HG02973 (cell line): ENCODE data around the gene GATA5.

Experiments
- ATAC-seq: cut with Tn5 transposase; IDR thresholded peaks from one replicate; pipeline ENCODE4 v1.9.1; 2021; ENCODE audit warnings: moderate library complexity; ENCODE audit not compliant: unreplicated experiment

Gene GATA5

DNA sequence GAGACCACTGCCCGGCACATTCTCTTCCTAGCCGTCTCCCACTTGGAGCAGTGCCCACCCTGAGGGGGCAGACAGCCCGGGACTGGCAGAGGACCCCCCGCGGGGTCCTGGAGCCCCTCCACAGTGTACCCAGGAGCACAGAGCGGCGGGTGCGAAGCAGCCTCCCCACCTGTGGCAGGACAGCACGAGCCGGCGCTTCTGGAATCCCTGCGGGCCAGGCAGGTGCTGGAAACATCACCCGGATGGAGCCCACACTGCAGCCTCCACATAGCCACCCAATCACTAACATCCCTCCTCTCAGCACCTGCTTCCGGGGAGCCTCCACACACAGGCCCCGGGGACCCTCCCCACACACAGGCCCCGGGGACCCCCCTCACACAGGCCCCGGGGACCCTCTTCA is 18.7 kb downstream of the GATA5 start:
- no peak for ATAC-seq

DNA sequence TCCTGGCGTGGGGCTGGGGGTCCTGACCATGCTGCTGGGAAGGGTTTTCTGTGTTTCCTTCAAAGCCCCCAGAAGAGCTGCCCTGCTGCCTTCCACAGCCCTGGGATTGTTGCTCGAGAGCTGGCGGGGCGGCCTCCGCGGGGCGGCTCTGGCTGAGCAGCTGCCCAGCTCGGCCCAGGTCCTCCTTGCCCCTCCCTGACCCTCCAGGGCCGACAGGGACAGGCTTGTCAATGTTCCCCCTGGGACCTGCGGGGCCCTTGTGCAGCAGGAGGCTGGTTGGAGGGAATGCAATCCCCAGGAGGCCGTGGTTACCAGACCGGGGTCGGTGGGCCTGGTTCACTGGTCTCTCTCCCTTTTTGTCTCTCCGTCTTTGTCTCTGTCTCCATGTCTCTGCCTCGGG is 19.9 kb downstream of the GATA5 start:
- ATAC-seq: no peak

DNA sequence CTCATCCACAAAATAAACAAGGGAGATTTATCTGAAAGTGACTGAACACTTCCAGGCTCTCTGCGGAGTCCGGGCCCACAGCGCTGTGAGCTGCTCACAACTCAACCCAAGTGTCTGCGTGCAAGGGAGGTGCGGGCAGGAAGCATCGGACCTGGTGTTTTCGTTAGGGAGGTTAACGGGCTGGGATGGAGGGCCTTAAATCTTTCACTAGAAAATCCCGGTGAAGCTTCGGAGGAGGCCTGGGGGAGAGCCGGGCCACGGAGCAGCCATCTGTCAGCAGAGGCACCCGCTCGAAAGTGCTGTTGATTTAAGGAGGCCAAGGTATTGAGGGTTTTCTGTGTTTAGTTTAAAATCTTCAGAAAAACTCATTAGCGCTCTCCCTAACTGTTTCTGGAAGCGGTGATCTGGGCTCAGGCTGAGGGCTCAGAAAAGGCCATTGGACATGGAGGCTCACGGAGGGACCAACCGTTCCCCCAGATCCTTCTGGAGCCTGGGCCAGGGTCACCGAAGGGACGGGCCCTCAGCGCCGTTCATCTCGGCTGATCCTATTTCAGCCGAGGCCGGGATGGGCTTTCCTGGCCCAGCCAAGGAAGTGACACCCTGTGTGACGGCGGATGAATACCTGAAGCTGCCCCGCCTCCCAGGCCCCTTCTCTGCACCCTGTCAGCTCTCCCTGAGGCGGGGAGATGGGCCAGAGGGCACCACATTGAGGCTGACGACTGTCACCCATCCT is 20.7 kb downstream of the GATA5 start:
- ATAC-seq: no peak

DNA sequence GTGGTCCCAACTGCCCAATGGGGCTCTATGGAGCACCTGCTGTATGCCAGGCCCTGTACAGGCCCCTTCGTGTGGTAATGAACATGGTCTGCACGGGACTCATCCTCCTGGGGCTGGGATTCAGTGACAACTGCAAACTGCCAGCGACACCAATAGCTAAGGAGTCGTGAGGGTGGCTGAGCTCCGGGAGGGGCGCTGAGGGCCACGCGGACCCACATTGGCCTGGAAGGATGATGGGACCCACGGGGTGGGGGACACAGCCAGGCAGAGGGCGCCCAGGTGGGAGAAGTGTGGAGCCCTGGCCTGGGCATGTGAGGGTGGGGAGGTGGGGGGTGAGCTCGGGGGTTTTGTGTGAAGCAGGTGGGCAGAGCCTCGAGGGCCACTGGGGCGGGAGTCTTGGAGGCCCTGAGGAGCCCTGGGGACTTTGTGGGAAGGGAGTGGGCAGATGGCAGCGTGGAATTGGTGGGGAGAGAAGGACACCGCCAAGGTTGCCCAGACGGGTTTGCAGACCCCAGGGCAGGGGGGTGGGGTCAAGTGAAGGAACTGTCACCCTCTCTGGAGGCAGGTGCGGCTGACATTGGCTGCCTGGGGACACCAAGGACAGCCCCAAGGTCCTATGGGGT is 22.5 kb downstream of the GATA5 start:
- ATAC-seq: no peak

DNA sequence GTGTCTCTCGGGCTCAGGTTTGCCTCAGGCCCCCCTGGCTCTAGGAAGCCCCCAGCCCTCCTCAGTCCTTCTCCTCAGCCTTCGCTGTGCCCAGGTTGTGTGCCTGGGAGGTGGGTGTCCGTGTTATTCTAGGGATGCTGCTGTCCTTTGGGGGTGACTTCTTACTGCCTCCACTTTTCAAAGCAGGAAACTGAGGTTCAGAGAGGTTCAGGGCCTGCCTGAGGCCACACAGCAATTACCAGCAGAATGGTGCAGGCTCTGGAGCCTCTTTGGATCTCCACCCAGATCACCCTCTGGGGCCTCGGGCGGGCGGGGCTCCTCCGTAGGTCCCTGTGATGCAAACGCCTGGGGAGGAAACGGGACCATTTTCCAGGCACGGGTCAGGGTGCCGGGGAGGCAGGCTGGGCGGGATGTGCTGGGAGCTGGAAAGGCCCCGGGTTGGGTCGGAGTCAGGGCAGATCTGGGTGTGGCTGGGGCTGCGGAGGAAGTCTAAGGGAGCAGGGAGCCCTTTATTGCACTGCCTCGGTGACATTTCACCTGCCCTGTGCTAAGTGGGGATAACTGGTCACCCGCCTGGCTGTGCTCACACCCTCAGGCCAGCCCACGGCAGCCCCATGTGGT is 23.2 kb downstream of the GATA5 start:
- no peak for ATAC-seq

DNA sequence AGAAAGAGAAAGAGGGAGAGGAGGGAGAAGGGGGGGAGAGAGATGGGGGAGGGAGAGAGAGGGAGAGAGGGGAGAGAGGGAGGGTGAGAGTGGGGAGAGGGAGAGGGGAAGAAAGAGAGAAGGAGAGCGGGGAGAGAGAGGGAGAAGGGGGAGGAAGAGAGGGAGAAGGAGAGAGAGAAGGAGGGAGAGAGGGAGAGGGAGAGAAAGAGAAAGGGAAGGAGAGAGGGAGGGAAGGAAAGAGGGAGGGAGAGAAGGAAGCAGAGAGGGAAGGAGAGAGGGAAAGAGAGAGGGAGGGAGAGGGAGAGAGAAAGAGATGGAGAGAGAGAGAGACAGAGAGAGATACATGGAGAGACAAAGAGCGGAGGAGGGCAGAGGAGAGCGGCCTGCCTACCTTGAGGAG is 23.8 kb downstream of the GATA5 start:
- no peak for ATAC-seq

DNA sequence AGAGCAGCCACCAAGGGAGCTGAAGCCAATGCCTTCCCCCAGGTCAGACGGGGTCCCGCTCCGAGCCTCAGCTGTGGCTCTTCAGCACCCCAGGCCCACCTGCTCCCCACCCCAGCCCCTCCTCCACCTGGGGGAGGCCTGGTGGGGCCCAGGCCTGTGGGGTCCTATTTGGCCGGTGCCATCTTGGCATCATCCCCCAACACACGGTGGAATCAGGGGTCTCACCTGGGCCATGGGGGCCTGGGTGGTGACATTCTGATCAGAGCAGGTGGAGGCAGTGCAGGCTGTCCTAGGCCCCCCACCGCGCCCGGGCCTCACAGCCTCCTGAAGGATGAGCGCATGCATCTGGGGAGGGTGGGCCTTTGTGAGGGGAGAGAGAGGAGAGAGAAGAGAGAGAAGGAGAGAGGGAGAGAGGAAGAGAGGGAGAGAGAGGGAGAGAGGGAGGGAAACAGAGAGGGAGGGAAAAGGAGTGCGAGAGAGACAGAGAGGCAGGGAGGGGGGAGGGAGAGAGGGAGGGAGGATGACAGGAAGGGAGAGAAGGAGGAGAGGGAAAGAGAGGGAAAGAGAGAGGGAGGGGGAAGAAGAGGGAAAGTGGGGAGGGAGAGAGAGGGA is 24.5 kb downstream of the GATA5 start:
- ATAC-seq: no peak

DNA sequence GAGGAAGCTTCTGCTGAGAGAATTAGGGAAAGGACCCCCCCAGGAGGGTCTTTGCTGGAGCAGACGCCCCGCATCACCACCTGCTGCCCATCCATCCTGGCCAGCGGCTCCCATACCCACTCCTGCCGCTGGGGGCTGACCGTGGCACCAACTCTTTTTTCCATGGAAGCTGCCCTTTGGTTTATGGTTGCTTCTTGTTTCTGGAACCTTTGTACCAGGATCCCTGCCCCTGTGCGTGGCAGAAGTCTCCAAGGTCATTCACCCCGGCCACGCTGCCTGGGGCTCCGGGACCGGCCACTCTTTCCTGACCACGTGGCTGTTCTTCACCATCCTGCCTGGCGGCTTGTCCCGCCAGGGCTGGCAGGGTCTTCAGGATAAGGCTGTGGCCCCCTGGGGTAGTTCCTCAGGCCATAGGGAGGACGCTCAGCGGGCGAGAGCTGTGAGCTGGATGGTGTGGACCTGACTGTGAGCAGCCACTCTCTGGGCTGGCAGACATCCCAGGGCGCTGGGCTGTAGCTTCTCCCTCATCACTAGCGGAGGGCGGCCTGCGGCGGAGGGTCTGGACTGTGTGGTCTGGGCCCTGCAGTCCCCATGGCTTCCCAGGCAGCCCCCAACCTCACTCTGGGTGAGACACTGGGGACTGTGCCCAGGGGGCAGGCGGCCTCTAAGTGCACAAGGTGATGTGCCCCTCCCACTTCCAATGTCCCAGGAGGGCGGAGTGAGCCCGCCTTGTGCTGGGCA is 25.7 kb downstream of the GATA5 start:
- no peak for ATAC-seq

DNA sequence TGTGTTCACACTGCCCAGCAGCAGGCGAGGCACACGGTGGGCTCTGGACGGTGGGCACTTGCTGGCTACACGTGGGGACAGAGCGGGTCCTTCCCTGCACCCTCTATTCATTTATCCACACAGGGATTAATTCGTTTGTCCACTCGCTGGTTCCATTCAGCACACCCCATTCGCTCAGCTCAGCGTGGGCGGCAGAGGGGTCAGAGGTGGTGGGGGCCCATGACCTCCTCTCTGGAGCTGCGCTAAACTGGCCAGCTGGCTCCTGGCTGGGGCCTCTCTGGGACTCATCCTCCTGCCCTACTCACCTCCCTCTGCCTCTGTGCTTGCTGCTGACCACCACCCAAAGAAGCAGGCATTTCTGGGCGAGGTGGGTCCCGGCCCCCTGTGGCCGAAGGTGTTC is 27.0 kb downstream of the GATA5 start:
- ATAC-seq: no peak

DNA sequence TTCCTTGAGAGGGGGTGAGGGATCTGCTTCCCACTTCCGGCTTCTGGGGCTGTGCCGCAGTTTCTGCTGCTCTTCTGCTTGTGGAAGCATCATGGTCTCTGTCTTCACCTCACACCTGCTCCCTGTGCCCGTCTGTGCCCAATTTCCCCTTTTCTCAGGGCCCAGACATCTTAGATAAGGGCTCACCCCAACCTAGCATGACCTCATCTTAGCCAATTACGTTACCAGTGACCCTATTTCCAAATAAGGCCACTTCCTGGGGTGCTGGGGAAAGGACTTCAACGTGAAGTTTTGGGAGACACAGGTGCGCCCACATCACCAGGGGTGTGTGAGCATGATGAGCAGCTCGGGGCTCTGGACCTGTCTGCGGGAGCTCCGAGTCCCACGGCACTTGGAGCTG is 27.8 kb downstream of the GATA5 start:
- no peak for ATAC-seq

DNA sequence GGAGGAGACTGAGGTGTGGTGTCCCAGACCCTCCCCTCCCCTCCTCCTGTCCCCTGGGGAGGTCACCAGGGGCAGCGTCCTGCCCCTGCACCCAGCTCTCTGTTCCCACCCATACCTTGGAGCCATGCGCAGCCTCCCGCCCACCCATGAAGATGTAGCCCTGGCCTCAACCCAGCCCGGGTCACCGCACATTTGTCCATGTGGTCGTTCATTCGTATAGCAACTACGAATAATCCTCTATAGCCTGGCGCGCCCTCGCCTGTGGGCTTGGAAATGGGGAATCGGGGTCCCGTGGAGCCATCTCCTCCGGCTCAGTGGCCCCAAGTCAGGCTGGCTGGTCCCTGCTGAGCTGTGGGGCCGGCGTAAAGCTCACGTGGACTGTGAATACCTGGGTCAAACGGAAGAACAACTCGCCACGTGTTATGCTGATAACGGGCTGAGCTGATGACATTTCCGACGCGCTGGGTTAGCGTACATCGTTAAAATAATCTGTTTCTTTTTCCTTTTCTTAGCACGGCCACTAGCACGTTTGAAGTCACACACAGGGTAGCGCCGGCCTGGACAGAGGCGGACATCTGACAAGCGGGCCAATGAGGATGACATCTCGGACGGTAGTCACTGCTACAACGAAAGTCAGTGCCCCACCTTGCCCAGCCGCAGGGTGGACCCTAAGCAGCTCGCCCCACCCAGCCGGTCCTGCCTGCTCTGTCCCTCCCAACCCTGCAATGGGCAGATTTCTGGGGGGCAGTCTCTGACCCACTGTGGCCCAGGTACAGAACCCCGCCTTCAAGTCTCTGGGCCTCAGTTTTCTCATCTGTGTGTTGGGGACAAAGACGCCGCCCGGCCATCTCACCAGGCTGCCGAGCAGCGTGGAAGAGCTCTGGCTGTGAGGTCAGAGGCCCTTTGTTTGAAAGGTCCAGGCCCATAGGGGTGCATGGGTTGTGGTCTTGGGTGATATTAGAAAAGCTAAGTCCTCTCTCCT is 28.6 kb downstream of the GATA5 start:
- no peak for ATAC-seq

DNA sequence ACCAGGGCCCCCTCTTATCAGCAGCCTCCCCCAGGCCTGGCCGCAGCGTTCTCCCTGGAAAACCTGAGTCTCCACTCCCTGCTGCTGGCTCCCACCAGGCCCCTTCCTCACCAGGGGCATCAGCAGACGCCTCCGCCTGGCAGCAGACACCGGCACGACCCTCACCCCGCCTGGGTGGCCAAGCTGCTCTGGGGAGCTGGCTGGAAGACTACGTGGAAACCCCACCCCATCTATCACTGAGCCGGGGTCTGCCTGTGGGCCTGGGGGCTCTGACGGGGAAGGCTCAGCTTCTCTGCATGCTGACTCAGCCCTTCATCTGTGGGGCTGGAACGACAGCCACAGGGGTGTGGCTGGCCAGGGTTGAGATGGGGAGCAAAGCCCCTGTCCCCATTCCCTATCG is 29.3 kb downstream of the GATA5 start:
- no peak for ATAC-seq

DNA sequence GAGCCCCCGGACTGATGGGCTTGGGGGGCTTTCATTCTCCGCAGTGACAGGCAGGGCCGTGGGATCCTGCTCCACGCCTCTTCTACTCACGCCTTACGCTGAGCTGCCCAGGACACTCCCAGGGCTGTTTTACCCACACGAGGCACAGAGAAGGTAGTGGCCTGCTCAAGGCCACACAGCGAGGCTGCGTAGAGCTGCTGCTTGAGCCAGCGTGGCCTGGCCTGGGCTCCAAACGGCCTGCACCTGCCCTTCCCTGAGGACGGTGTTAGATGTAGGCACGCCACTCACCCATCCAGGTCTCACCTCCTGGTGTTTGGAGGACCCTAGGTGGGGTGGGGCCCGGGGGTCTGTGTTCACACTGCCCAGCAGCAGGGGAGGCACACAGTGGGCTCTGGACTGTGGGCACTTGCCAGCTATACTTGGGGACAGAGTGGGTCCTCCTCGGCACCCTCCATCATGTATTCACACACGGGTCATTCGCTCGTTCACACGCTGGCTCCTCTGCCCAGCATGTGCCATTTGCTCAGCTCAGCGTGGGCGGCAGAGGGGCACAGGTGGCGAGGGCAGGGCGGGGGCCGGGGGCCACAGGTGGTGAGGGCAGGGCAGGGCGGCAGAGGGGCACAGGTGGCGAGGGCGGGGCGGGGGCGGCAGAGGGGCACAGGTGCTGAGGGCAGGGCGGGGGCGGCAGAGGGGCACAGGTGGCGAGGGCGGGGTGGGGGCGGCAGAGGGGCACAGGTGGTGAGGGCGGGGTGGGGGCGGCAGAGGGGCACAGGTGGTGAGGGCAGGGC is 30.0 kb downstream of the GATA5 start:
- ATAC-seq: no peak

DNA sequence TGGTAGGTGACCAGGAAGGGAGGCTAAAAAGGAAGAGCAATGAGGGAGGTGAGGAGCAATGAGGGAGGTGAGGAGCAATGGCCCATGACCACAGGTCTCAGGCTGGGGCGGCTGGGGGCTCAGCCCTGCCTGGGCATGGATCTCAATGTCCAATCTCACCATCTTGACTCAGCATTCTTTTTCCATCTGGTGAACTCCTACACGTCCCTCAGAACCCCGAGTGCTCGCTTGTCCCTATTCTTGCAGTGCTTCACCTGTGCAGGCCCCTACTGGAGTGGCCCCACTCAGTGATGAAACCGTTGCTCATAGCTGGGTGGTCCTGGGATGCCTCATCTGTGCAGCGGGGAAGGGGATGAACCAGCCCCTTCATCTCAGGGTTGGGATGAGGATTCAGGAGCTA is 31.5 kb downstream of the GATA5 start:
- ATAC-seq: no peak

DNA sequence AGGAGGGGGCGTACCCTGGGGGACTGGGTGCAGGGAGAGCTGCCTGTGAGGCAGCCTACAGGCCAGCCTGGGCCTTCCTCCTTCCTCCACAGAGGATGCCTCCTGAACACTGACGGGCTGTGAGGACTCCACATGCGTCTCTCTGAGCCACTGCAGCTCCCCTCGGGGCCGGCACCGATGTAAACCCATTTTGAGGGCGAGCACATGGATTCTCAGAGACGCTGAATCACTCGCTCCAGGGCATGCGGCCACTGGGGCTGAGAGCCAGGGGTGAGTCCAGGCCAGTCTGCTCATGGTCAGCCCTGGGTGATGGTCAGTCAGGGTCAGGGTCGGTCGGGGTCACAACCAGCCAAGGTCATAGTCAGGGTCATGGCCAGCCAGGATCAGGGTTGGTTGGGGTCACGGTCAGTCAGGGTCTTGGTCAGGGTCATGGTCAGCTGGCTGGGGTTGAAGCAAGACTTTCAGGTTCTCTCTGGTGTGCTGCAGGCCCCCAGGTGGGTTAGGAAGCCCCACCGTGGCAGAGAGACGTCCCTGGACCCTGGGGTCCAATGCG is 33.7 kb downstream of the GATA5 start:
- no peak for ATAC-seq

DNA sequence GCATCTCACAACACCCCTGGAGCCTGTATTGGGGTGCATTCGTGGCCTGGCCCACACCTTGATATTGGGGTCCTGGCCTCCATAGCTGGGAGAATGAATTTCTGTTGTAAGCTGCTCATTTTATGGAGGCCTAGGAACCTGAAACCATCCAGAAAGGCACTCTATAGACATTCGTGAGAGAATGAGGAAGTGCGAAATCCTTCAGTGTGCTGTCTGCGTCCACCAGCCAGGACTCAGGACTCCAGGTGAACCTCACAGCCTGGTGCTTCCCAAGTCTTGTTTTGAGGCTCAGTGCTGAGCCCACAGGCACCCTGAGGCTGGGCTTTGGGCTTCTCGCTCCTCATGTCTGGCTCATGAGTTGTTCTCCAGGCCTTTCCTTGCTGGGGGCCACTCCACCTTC is 36.6 kb downstream of the GATA5 start:
- no peak for ATAC-seq

DNA sequence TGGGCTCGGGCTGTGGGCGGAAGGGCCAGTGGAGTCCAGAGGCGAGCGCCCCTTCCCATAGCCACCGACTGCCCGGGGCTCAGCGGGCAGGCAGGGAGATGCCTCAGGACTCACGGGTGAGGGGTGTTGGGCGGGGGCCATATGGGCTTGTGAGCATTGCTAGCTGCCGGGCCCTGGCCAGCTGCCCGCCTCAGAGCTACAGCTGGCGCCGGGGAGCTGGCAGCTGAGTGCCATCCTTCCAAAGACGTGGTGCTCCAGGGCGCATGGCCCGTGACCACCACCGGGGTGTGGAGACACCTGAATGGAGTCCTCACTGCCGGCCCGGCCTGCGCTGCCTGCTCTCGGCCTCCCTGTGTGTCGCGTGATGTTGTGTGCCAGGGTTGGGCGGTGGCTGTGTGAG is 37.9 kb downstream of the GATA5 start:
- ATAC-seq: no peak

DNA sequence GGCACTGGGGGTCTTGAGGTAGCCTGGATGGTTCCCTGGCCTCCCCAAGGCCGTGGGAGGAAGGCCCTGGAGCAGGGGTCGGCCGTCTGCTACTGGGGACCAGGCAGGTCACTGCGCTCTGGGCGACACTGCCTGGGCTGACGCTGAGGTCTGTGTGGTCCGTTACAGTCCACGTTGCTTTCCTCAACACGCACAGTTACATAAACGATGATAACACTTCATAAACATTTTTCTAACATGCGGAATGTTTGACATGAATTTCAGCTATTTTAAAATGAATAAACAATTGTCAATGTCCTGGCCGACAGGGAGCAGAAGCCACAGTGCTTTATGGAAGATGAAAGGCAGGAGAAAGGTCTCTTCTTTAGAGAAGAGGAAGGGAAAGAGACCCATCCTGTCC is 38.3 kb downstream of the GATA5 start:
- ATAC-seq: no peak

DNA sequence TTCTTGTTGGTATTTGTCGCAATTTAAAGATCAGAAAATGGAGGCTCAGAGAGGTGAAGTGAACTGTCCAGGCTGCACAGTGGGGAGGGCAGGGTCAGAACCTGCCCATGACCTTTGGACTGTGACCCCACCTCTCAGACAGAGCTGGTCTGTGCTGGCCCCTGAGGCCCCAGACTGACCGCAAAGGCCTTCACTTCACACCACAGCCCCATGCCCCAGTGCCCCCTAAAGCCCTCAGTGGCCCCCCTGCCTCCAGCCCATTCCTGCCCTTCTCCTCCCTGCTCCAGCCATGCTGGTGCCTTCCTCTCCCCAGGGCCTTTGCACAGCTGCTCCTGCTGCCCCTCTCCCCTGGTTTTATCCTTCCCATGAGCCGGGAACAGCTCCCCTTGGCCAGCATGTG is 39.1 kb downstream of the GATA5 start:
- ATAC-seq: no peak
